Stimulated activated CD8-positive, alpha-beta memory T cell treated with anti-CD3 and anti-CD28 coated beads, Interleukin-2, amount 100 ng/mL, for 1 hour (primary cell): ENCODE data around the gene GP9.
"Not testable (repeated sequence)": the region's sequence is repeated elsewhere in the genome, so short reads cannot be mapped to it uniquely, and the experiment has no call there.

ENCODE experiments used
- DNase-seq, 2 donors: peaks; one replicate each; pipeline ENCODE4 v3.0.0-alpha.2; 2020; ENCODE audit warnings: low read depth in 2 of 2

Gene GP9

GRCh38 chr3:129111076-129111780, 50.6 kb downstream of the GP9 start:
- not testable (repeated sequence) for DNase-seq
